Fibroblast of the conjunctiva (primary cell): ENCODE results near the gene CHRND.
"Not testable (repeated sequence)": the region's sequence is repeated elsewhere in the genome, so short reads cannot be mapped to it uniquely, and the experiment has no call there.

Source experiments
- DNase-seq: peaks from one replicate; pipeline ENCODE4 v3.0.0-alpha.2; 2010; ENCODE audit warnings: low read depth

Gene CHRND

GRCh38 chr2:232542715-232543467 lies 16.9 kb downstream of the CHRND start:
- DNase-seq, result no peak

GRCh38 chr2:232543491-232543890 lies 17.5 kb downstream of the CHRND start:
- DNase-seq, result no peak

- no peak for DNase-seq
Observed at GRCh38 chr2:232543928-232544631, 18.1 kb downstream of the CHRND start.

GRCh38 chr2:232544674-232545073 lies 18.7 kb downstream of the CHRND start:
- no peak for DNase-seq

GRCh38 chr2:232545511-232546375 lies 19.8 kb downstream of the CHRND start:
- DNase-seq, result no peak

- no peak for DNase-seq
Observed at GRCh38 chr2:232547991-232548390, 22.0 kb downstream of the CHRND start.

- DNase-seq, result no peak
Observed at GRCh38 chr2:232549655-232550353, 23.8 kb downstream of the CHRND start.

- DNase-seq, result peak; percentile 79
Observed at GRCh38 chr2:232550354-232551249, 24.6 kb downstream of the CHRND start, which contains the start of the genes EIF4E2 and TIGD1. Gene EIF4E2, plus strand, starts transcription at chr2:232550689. Its CDS starts 36 bp downstream, at chr2:232550725. Gene TIGD1, minus strand, starts transcription at chr2:232550557. Its CDS starts 675 bp downstream, at chr2:232549882.

- no peak for DNase-seq
Observed at GRCh38 chr2:232551250-232551638, 25.3 kb downstream of the CHRND start.

- no peak for DNase-seq
Observed at GRCh38 chr2:232551776-232552175, 25.8 kb downstream of the CHRND start.

GRCh38 chr2:232556426-232556825 lies 30.5 kb downstream of the CHRND start:
- no peak for DNase-seq

- no peak for DNase-seq
Observed at GRCh38 chr2:232562515-232563151, 36.7 kb downstream of the CHRND start.

- DNase-seq, result no peak
Observed at GRCh38 chr2:232563580-232563979, 37.6 kb downstream of the CHRND start.

- DNase-seq, result no peak
Observed at GRCh38 chr2:232567721-232568120, 41.8 kb downstream of the CHRND start.

GRCh38 chr2:232568161-232568560 lies 42.2 kb downstream of the CHRND start:
- DNase-seq, result peak; percentile 47

- DNase-seq, result no peak
Observed at GRCh38 chr2:232569541-232569940, 43.6 kb downstream of the CHRND start.

- DNase-seq, result not testable (repeated sequence)
Observed at GRCh38 chr2:232570481-232570880, 44.5 kb downstream of the CHRND start.

- DNase-seq, result no peak
Observed at GRCh38 chr2:232571026-232571474, 45.1 kb downstream of the CHRND start.

- DNase-seq, result no peak
Observed at GRCh38 chr2:232573042-232573441, 47.1 kb downstream of the CHRND start.
